ENCODE data around the gene FAM83C.

- TF ChIP-seq XRCC3 (IDR thresholded peaks at IDR 0.05): no peak
- no peak for TF ChIP-seq RUNX1 (IDR thresholded peaks at IDR 0.05; ENCODE audit: low read depth)
Observed at GRCh38 chr20:35305682-35306556, 13.7 kb upstream of the FAM83C start.
